Cerebellar cortex (tissue), 1 donor: ENCODE measurements around the gene MYLK3.
"Not testable (repeated sequence)": the region's sequence is repeated elsewhere in the genome, so short reads cannot be mapped to it uniquely, and the experiment has no call there.

Source experiments
- DNase-seq: peaks from one replicate; pipeline ENCODE4 v3.0.0-alpha.2; 2015; ENCODE audit warnings: low spot score

MYLK3 gene

GRCh38 chr16:46689365-46690280 is 58.5 kb downstream of the MYLK3 start, which contains the start of gene ORC6:
ORC6 (plus strand) TSS chr16:46689659; CDS start chr16:46689706, 47 bp downstream.
- DNase-seq = peak; percentile 98

- peak; percentile 99 for DNase-seq
These were observed 59.3 kb downstream of the MYLK3 start, which contains the start of gene VPS35 for GRCh38 chr16:46688654-46689364. VPS35 (minus strand) TSS chr16:46689178; CDS start chr16:46689133, 45 bp downstream.

DNA sequence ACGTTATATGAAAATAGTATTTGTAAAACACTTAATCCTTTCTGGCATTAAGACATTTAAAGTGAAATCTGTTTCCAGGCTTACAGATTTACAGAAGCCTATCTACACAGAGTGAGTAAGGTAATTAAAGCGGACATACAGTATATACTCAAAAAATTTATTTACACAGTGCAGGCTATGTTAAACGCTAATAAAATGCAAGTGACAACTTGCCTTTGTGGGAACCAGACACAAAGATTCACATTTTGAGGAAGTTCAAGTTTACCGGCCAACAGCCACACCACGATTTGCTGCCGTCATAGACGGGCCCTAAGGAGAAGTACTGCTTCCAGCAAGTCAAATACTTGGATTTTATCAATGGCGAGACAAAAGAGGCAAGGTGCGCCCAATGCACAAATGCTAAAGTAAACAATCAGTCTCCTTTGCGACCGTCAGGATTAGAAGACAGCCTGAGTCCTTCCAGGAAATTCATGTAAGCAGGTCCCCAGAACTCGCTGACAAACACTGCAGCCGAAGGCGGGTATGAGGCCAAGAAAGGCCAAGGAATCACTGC is 60.0 kb downstream of the MYLK3 start:
- no peak for DNase-seq

- no peak for DNase-seq
These were observed 60.7 kb downstream of the MYLK3 start for GRCh38 chr16:46687486-46687885.

DNA sequence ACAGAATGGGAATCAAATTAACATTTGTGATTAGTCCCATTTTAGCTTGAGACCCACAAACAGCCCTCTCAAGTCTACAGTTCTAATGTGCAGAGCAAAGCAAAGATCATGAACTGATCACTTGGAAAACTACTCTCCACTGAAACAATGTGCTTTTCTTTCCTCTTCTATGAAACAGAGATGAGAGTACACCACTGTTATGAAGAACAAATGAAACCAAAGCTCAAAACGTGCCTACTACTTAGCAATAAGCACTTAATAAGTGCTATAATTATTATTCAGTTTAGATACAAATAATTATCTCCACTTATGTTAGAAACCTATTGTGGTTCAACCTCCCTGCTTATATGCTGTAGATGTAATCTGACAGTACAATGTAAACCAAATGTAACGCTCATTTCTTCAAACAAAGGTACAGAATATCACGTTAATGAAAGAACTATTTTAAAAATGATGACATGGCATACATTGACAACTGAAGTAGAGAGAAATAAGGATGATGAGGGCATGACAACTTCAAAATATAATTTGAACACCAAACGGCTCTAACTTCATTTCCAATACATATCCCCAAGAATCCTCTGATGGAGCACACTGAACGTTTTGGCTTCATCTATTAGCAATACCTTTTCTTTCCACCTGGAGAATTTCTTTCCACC is 61.2 kb downstream of the MYLK3 start:
- no peak for DNase-seq

DNA sequence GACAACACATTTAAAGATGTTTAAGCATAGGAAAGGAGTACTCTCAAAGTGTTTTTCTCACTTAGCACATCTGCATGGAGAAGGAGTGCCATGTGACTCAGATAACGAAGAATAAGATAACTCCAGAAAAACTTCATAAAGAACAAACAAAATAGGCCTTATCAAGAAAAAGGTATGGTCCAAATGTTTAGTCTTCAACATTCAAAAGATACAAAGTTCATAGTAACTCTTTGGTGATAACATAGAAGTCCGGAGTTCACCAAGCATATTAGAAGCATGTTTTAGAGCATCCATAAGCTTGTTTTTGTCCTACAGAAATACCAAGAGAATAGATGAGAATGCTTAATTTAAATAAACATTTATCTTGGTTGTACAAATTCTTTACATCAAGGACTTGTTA is 66.3 kb downstream of the MYLK3 start:
- DNase-seq = not testable (repeated sequence)

GRCh38 chr16:46677943-46678342 is 70.2 kb downstream of the MYLK3 start:
- DNase-seq = not testable (repeated sequence)

GRCh38 chr16:46673320-46674013 is 74.7 kb downstream of the MYLK3 start:
- peak; percentile 64 for DNase-seq

- DNase-seq = no peak
These were observed 86.0 kb downstream of the MYLK3 start for GRCh38 chr16:46662123-46662522.

GRCh38 chr16:46658925-46659324 is 89.2 kb downstream of the MYLK3 start:
- peak; percentile 14 for DNase-seq
